NOMO-1 treated with DMSO at 0.1 percent for 48 hours (cell line): ENCODE measurements around the gene LSM14A.

ENCODE experiments used
- DNase-seq: peaks from one replicate; lab custom pipeline; 2025; ENCODE audit not compliant: unreplicated experiment; lab: John Stamatoyannopoulos, UW

The LSM14A gene

GRCh38 chr19:34254698-34255432 is 82.6 kb downstream of the LSM14A start:
- DNase-seq, result no peak

- no peak for DNase-seq
Measured at GRCh38 chr19:34255546-34255945, 83.2 kb downstream of the LSM14A start.

GRCh38 chr19:34256835-34257558 is 84.7 kb downstream of the LSM14A start:
- no peak for DNase-seq

GRCh38 chr19:34257559-34257924 is 85.2 kb downstream of the LSM14A start:
- no peak for DNase-seq

GRCh38 chr19:34259367-34260095 is 87.2 kb downstream of the LSM14A start:
- DNase-seq, result no peak

GRCh38 chr19:34260771-34261173 is 88.5 kb downstream of the LSM14A start:
- no peak for DNase-seq

GRCh38 chr19:34261334-34262109 is 89.2 kb downstream of the LSM14A start:
- no peak for DNase-seq

GRCh38 chr19:34263745-34264237 is 91.5 kb downstream of the LSM14A start:
- no peak for DNase-seq

GRCh38 chr19:34265221-34265650 is 92.9 kb downstream of the LSM14A start:
- no peak for DNase-seq

GRCh38 chr19:34269081-34269480 is 96.8 kb downstream of the LSM14A start:
- DNase-seq, result no peak

- no peak for DNase-seq
Measured at GRCh38 chr19:34269489-34269888, 97.2 kb downstream of the LSM14A start.

- DNase-seq, result peak; percentile 91
Measured at GRCh38 chr19:34269968-34270621, 97.8 kb downstream of the LSM14A start.

GRCh38 chr19:34273121-34273520 is 100.8 kb downstream of the LSM14A start:
- DNase-seq, result no peak

- no peak for DNase-seq
Measured at GRCh38 chr19:34274284-34274826, 102.1 kb downstream of the LSM14A start.

GRCh38 chr19:34274827-34275625 is 102.7 kb downstream of the LSM14A start:
- peak; percentile 3 for DNase-seq

- DNase-seq, result no peak
Measured at GRCh38 chr19:34275705-34276104, 103.4 kb downstream of the LSM14A start.

GRCh38 chr19:34276614-34277013 is 104.3 kb downstream of the LSM14A start:
- no peak for DNase-seq

GRCh38 chr19:34277244-34277643 is 104.9 kb downstream of the LSM14A start:
- DNase-seq, result no peak

- no peak for DNase-seq
Measured at GRCh38 chr19:34278783-34279182, 106.5 kb downstream of the LSM14A start.
